Measurements from ENCODE around the gene QRFP.

DNA sequence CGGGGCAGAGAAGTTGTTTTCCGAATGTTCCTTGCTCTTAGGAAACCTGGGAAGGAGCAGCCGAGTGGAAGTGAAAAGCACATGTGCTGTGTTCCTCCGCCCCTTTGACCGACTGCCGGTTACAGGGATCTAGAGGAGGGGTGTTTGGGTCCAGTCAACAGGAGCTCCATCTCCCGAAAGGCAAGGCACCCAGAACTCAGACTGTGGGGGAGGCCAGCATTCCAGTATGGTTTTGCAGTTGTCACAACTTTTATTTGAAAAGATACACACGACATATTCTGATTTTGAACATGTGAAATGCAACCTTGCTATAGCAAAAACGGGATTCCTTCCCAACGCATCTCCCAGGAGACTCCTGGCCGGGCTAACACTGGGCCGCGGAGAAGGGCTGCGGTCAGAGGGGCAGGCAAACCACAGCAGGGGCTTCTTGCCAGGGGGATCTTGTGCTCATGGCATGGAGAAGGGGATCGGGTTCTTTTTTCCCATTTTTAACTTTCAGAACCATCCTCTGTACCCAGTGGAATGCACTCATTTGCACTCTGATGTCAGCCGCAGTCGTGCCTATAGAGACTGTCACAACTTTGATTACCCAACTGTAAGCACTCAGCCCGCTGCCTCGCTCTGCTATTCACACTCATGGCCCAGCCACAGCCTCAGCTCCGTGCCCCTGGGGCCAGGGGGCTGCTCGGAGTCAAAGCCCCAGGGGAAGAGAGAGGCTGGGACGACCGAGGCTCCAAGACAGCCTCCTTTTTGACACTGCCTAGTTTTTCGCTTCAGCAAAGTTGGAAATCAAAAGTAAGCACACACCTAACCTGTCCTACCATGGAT, 3.9 kb downstream of the QRFP start:
- TF ChIP-seq ZNF707 (tag by site-specific recombination; IDR thresholded peaks at IDR 0.05) (no peak), ZNF24 (tag by site-specific recombination; IDR thresholded peaks at IDR 0.05) (no peak), MEIS1 (CRISPR knock-in tag; IDR thresholded peaks at IDR 0.05; ENCODE audit: borderline replicate concordance) (no peak), SETDB1 (IDR thresholded peaks at IDR 0.05; ENCODE audit: insufficient read length, low read length) (no peak), ZNF658 (tag by site-specific recombination; IDR thresholded peaks at IDR 0.05) (no peak), PRDM1 (tag by site-specific recombination; IDR thresholded peaks at IDR 0.05) (no peak), ZNF121 (tag by site-specific recombination; IDR thresholded peaks at IDR 0.05) (no peak), ZNF530 (tag by site-specific recombination; IDR thresholded peaks at IDR 0.05; ENCODE audit: low read depth) (no peak), ZNF274 (IDR thresholded peaks at IDR 0.05; ENCODE audit: low read length) (no peak), ZNF274 (tag by site-specific recombination; IDR thresholded peaks at IDR 0.05; ENCODE audit: borderline replicate concordance) (no peak)
- TF ChIP-seq, protein P1, sequence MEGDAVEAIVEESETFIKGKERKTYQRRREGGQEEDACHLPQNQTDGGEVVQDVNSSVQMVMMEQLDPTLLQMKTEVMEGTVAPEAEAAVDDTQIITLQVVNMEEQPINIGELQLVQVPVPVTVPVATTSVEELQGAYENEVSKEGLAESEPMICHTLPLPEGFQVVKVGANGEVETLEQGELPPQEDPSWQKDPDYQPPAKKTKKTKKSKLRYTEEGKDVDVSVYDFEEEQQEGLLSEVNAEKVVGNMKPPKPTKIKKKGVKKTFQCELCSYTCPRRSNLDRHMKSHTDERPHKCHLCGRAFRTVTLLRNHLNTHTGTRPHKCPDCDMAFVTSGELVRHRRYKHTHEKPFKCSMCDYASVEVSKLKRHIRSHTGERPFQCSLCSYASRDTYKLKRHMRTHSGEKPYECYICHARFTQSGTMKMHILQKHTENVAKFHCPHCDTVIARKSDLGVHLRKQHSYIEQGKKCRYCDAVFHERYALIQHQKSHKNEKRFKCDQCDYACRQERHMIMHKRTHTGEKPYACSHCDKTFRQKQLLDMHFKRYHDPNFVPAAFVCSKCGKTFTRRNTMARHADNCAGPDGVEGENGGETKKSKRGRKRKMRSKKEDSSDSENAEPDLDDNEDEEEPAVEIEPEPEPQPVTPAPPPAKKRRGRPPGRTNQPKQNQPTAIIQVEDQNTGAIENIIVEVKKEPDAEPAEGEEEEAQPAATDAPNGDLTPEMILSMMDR (tag by site-specific recombination; IDR thresholded peaks at IDR 0.05) = no peak
- TF ChIP-seq, protein P2, sequence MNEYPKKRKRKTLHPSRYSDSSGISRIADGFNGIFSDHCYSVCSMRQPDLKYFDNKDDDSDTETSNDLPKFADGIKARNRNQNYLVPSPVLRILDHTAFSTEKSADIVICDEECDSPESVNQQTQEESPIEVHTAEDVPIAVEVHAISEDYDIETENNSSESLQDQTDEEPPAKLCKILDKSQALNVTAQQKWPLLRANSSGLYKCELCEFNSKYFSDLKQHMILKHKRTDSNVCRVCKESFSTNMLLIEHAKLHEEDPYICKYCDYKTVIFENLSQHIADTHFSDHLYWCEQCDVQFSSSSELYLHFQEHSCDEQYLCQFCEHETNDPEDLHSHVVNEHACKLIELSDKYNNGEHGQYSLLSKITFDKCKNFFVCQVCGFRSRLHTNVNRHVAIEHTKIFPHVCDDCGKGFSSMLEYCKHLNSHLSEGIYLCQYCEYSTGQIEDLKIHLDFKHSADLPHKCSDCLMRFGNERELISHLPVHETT (tag by site-specific recombination; IDR thresholded peaks at IDR 0.05) = no peak

Measured in HEK293 (cell line).